Neural crest cell (in vitro differentiated cells): ENCODE results near the gene PCGF1. TPM values are rescaled to one million over a fixed set of nuclear protein-coding genes. Genes with fewer than 3 reads are reported as not detected.
"Not testable (repeated sequence)": the region's sequence is repeated elsewhere in the genome, so short reads cannot be mapped to it uniquely, and the experiment has no call there.

ENCODE experiments used
- DNase-seq: peaks from one replicate; pipeline ENCODE4 v3.0.0; 2021; ENCODE audit warnings: low read depth, mixed read lengths, low spot score
- H3K27ac Mint-ChIP-seq: one replicate; pipeline ENCODE4 v1.8.0; 2021; ENCODE audit warnings: mild to moderate bottlenecking, mixed read lengths; ENCODE audit not compliant: unreplicated experiment
- H3K27me3 Mint-ChIP-seq: 2 replicates; pipeline ENCODE4 v1.8.0; 2021; ENCODE audit warnings: low read depth, mild to moderate bottlenecking, mixed read lengths
- H3K36me3 Mint-ChIP-seq: 2 replicates; pipeline ENCODE4 v1.8.0; 2021; ENCODE audit warnings: low read depth, mild to moderate bottlenecking, mixed read lengths
- H3K4me1 Mint-ChIP-seq: 2 replicates; pipeline ENCODE4 v1.8.0; 2021; ENCODE audit warnings: mixed read lengths
- H3K4me3 Mint-ChIP-seq: one replicate; pipeline ENCODE4 v1.8.0; 2021; ENCODE audit warnings: mild to moderate bottlenecking, mixed read lengths
- H3K9me3 Mint-ChIP-seq: 2 replicates; pipeline ENCODE4 v1.8.0; 2021; ENCODE audit warnings: mixed read lengths
- CTCF ChIP-seq: fragments of 200-600 bp; sonication (generic); conservative IDR thresholded peaks from 2 replicates; pipeline ENCODE4 v1.5.0; 2021; ENCODE audit warnings: antibody characterized with exemption, mild to moderate bottlenecking
- total RNA-seq: library from RNA; stranded (reverse); gene quantifications from 2 replicates; pipeline ENCODE4 v1.2.1, GENCODE V29; 2021

The PCGF1 gene
- total RNA-seq, 1 donor from 2014 or later: 30.0 TPM

GRCh38 chr2:74489906-74490305 lies 17.6 kb downstream of the PCGF1 start:
- Mint-ChIP-seq H3K27me3 (peaks cover 4% of the 10 kb centered on the region), H3K4me3 (no peak overlapping the region), H3K9me3 (no peaks in the 10 kb centered on the region), H3K27ac (no peak overlapping the region), H3K4me1 (no peaks in the 10 kb centered on the region), H3K36me3 (peaks cover 11% of the 10 kb centered on the region)
- DNase-seq: no peak
- TF ChIP-seq CTCF: no peak

- Mint-ChIP-seq H3K4me3 (no peak overlapping the region), H3K27ac (no peak overlapping the region), H3K27me3 (no peaks in the 10 kb centered on the region), H3K9me3 (no peaks in the 10 kb centered on the region), H3K4me1 (no peaks in the 10 kb centered on the region), H3K36me3 (peaks cover 5% of the 10 kb centered on the region)
- TF ChIP-seq CTCF: no peak
- no peak for DNase-seq
Measured at GRCh38 chr2:74488643-74489481, 18.6 kb downstream of the PCGF1 start.

GRCh38 chr2:74486141-74486540 lies 21.4 kb downstream of the PCGF1 start:
- Mint-ChIP-seq H3K4me1 (peaks cover 19% of the 10 kb centered on the region), H3K27ac (no peak overlapping the region), H3K36me3 (peaks cover 2% of the 10 kb centered on the region), H3K27me3 (no peaks in the 10 kb centered on the region), H3K9me3 (no peaks in the 10 kb centered on the region), H3K4me3 (no peak overlapping the region)
- DNase-seq: no peak
- TF ChIP-seq CTCF: no peak

- not testable (repeated sequence) for H3K9me3 Mint-ChIP-seq, H3K27ac Mint-ChIP-seq
Measured at GRCh38 chr2:74483675-74484164, 23.8 kb downstream of the PCGF1 start.

GRCh38 chr2:74482801-74483674 lies 24.5 kb downstream of the PCGF1 start, which contains the start of the genes CCDC142 and TTC31:
Gene CCDC142, minus strand, starts transcription at chr2:74482998. Its CDS starts 161 bp downstream, at chr2:74482837.
Gene TTC31, plus strand, starts transcription at chr2:74483081. Its CDS starts 15 bp downstream, at chr2:74483096.
- peak within 1 kb of the TSS; percentile 99 for H3K27ac Mint-ChIP-seq

More at GRCh38 chr2:74483675-74484164, 23.8 kb downstream of the PCGF1 start:
- Mint-ChIP-seq H3K4me1 (peaks cover 29% of the 10 kb centered on the region), H3K4me3 (peak overlapping the region; percentile 100)
- H3K36me3 Mint-ChIP-seq, H3K27me3 Mint-ChIP-seq, DNase-seq: not testable (repeated sequence)

More at GRCh38 chr2:74482801-74483674, 24.5 kb downstream of the PCGF1 start, which contains the start of the genes CCDC142 and TTC31:
- peak; percentile 95 for TF ChIP-seq CTCF
- Mint-ChIP-seq H3K4me1 (peaks cover 29% of the 10 kb centered on the region), H3K4me3 (peak within 1 kb of the TSS; percentile 100), H3K9me3 (no peaks in the 10 kb centered on the region), H3K27me3 (no peaks in the 10 kb centered on the region), H3K36me3 (no peaks in the 10 kb centered on the region)
- peak; percentile 93 for DNase-seq
